Activated CD4-positive, alpha-beta memory T cell treated with anti-CD3 and anti-CD28 coated beads, Interleukin-2, amount 10 ng/mL, durations not matched to agents 7 days and 5 days (primary cell): Measurements from ENCODE around the gene XXYLT1. TPM values are rescaled to one million over a fixed set of nuclear protein-coding genes. Genes with fewer than 3 reads are reported as not detected.

ENCODE experiments used
- CTCF ChIA-PET: fragments of 350-600 bp; sonication (Branson Sonifier 250); formaldehyde crosslinking; loops from one replicate; lab custom pipeline; 2021; ENCODE audit warnings: antibody characterized with exemption, inconsistent platforms; lab: Charles Lee
- POLR2A ChIA-PET: fragments of 350-600 bp; sonication (Branson Sonifier 250); formaldehyde crosslinking; loops from one replicate; lab custom pipeline; 2021; ENCODE audit warnings: antibody characterized with exemption; lab: Charles Lee
- DNase-seq: peaks from one replicate; pipeline ENCODE4 v3.0.0-alpha.2; 2020
- H3K27ac Mint-ChIP-seq: one replicate; pipeline ENCODE4 v1.8.0; 2021; ENCODE audit warnings: mild to moderate bottlenecking, mixed read lengths
- H3K27me3 Mint-ChIP-seq: one replicate; pipeline ENCODE4 v1.8.0; 2021; ENCODE audit warnings: mixed read lengths
- H3K36me3 Mint-ChIP-seq: one replicate; pipeline ENCODE4 v1.8.0; 2021; ENCODE audit warnings: low read depth, mixed read lengths
- H3K4me1 Mint-ChIP-seq: one replicate; pipeline ENCODE4 v1.8.0; 2021; ENCODE audit warnings: mixed read lengths
- H3K4me3 Mint-ChIP-seq: one replicate; pipeline ENCODE4 v1.8.0; 2021; ENCODE audit warnings: mild to moderate bottlenecking, mixed read lengths
- H3K9me3 Mint-ChIP-seq: one replicate; pipeline ENCODE4 v1.8.0; 2021; ENCODE audit warnings: mixed read lengths
- total RNA-seq, 2 experiments: library from RNA; stranded (reverse); gene quantifications; one replicate each; pipeline ENCODE4 v1.2.3, GENCODE V29; 2021

The XXYLT1 gene
- total RNA-seq, 2 experiments from 2014 or later = 5.0 to 5.6 TPM

DNA sequence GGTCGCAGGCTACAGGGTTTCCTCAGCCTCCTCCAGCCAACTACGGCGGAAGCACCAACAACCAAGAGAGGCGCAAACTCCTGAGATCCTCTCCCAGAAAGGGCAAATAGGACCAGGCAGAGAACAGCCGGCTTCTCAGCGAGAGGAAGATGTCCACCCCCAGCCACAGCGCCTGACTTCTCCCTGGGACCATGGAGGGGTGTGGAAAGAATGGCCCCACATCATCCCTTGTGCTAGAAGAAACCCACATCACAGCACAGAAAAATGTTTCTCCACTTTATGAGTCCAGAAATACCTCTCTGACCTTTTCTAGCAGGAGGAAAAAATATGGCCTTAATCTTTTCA is 105.7 kb downstream of the XXYLT1 start:
- CTCF ChIA-PET = no interaction called here
- H3K27ac Mint-ChIP-seq = no peak overlapping the region

DNA sequence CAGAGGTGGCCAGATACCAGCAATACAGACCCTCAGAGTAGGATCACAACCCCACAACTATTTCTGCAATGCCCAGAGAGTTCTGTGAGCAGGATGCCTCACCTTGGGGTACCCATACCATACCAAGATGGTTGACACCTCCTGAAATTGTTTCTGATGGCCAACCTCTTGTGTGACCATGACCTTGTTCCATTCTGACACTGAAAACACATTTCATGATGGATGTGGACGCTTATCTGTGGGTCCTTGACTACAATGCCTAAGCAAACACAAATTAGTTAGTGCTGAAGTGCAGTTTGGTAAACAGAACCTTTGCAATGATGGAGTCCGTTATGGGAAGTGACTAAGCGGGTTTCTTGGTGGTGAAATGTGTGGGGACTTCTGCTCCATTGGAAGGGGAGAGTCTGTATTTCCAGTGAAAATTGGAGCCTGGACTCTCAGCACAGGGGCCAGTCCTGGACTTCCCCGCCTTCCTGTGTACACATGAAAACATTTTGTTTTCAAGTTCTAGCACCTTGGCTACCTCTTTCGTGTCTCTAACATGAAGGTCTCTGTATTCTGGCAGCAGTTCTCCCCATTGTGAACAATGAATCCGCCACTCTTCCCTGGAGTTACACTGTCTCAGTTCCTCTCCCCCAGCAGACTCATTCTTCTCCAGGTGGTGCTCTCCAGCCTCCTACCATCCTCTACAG is 106.2 kb downstream of the XXYLT1 start:
- ChIA-PET POLR2A (no interaction called here), CTCF (no interaction called here)
- H3K27me3 Mint-ChIP-seq = no peaks in the 10 kb centered on the region
- no peak overlapping the region for H3K27ac Mint-ChIP-seq
- no peak for DNase-seq
- H3K36me3 Mint-ChIP-seq = no peaks in the 10 kb centered on the region
- H3K4me3 Mint-ChIP-seq = no peak overlapping the region
- H3K9me3 Mint-ChIP-seq = no peaks in the 10 kb centered on the region
- peaks cover 25% of the 10 kb centered on the region for H3K4me1 Mint-ChIP-seq

More for the DNA sequence above, 105.7 kb downstream of the XXYLT1 start:
- DNase-seq = no peak
- Mint-ChIP-seq H3K4me3 (no peak overlapping the region), H3K27me3 (no peaks in the 10 kb centered on the region), H3K36me3 (no peaks in the 10 kb centered on the region), H3K9me3 (no peaks in the 10 kb centered on the region), H3K4me1 (peaks cover 25% of the 10 kb centered on the region)
- POLR2A ChIA-PET = no interaction called here

DNA sequence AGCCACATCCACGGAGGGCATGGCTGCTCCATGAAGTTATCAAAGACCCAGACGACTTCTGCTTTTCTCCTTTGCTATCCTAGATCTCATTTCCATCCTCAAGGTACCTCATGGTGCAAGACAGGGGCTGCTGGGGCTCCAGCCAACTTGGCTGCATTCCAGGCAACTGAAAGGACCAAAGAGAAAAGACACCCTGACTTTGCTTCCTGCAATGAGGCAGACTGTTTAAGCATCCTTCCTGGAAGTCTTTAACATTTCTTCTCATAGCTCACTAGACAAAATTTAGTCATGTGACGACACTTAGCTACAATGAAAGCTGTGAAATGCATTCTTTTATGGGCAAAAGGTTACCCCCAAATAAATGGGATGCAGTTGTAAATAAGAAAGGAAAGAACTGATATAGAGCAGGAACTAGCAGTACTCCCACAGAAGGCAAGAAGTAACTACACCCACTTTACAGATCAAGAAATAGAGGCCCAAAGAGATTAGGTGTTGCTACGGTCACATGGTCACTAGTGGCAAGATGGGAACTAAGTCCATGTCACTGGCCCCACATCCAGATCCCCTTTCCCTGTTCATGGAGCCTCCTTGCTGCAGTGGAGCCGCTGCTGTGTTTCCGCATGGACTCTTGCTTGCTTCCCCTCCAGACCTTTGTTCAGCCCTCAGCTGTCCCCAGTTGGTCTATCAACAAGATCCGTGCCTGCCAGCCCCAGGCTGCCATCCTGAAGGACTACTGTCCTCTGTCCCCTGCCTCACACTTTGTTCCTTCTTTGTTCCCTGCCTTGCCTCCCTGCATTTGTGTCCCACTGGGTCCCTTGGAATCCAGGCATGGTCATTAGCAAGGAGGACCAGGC is 107.0 kb downstream of the XXYLT1 start:
- POLR2A ChIA-PET = no interaction called here
- Mint-ChIP-seq H3K36me3 (no peaks in the 10 kb centered on the region), H3K4me1 (peaks cover 25% of the 10 kb centered on the region), H3K27me3 (no peaks in the 10 kb centered on the region), H3K27ac (no peak overlapping the region), H3K9me3 (no peaks in the 10 kb centered on the region), H3K4me3 (no peak overlapping the region)
- DNase-seq = no peak
- CTCF ChIA-PET = no interaction called here

DNA sequence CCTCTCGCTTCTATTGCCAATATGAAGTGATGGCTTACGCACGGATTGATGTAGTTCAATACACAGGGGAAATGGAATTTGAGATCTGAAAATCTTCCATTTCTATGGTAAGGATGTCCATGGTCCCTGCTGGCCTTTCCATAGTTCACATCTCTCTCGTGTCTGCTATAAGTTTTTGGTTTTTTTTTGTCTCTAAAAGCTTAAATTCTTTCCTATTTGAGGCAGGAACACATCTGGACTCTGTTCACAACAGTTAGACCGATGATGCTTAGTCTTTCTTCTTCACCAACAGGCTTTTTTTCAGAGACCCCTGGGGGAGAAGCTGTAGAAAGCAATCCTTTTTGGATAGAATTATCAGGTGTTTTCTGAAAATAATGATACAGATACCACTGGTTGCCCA is 108.1 kb downstream of the XXYLT1 start:
- H3K36me3 Mint-ChIP-seq = no peaks in the 10 kb centered on the region
- H3K9me3 Mint-ChIP-seq = no peaks in the 10 kb centered on the region
- ChIA-PET POLR2A (interaction anchor here (1.2 to 1.4 kb wide), 2 partner anchors 15 to 34 kb away, joined by 3 read pairs; no protein-coding TSS in a partner anchor), CTCF (no interaction called here)
- no peak overlapping the region for H3K27ac Mint-ChIP-seq
- no peaks in the 10 kb centered on the region for H3K27me3 Mint-ChIP-seq
- DNase-seq = no peak
- no peak overlapping the region for H3K4me3 Mint-ChIP-seq
- peaks cover 25% of the 10 kb centered on the region for H3K4me1 Mint-ChIP-seq

DNA sequence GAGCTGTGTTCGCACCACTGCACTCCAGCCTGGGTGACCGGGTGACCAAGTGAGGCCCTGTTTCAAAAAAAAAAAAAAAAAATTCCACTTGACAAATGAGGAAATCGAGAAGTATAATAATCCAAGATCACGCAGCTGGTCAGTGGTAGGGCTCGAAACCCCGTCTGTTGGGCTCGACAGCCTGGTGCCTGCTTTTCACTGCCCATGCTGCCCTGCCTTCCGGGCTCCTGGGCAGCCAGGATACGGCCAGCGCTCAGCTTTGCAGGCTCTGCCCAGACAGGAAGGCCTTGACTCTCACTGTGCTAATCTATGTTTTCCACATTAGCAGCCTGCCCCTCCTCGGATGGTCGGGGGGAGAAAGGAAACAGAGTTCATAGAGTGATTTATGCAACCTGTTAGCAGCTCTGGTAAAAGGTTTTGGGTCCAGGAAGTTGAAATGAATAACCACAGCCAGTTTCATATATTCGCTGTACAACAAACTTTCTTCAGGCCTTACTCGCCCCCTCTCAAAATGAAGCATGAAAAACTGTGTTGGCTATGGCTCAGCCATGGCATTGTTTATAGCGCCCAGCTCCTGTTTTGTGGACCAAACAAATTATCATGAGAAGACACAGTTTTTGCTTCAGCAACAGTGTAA is 108.8 kb downstream of the XXYLT1 start:
- Mint-ChIP-seq H3K36me3 (no peaks in the 10 kb centered on the region), H3K27ac (no peak overlapping the region), H3K27me3 (no peaks in the 10 kb centered on the region), H3K4me1 (peaks cover 25% of the 10 kb centered on the region), H3K4me3 (no peak overlapping the region), H3K9me3 (no peaks in the 10 kb centered on the region)
- CTCF ChIA-PET = no interaction called here
- no peak for DNase-seq
- POLR2A ChIA-PET = interaction anchor here (1.2 to 1.4 kb wide), 2 partner anchors 15 to 33 kb away, joined by 3 read pairs; no protein-coding TSS in a partner anchor

DNA sequence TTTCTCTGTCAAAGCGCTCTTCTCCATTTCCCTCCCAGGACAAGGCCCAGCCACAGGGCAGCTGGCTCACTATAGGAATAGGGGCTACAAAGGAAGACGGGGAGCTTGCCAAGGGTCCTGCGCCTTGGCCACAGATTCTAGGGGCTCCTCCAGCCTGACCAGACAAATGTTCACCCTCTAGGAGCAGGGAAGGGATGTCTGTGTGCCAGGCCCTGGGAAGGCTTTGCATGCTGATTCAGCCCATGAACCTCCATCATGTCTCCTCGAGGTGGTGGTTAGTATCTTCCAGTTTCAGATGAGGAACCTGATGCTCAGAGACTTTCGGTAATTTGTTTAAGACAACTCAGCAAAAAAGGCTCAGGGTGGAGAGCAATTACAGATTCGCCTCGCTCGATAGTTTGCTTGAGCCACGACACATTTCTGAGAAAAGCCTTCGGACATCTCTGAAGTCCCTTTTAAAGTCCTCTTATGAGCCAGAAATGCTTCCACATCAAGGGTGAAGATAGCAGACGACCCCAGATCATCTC is 110.0 kb downstream of the XXYLT1 start:
- Mint-ChIP-seq H3K36me3 (no peaks in the 10 kb centered on the region), H3K4me1 (peaks cover 25% of the 10 kb centered on the region), H3K4me3 (no peak overlapping the region), H3K9me3 (no peaks in the 10 kb centered on the region), H3K27me3 (no peaks in the 10 kb centered on the region), H3K27ac (no peak overlapping the region)
- ChIA-PET CTCF (no interaction called here), POLR2A (no interaction called here)
- no peak for DNase-seq

DNA sequence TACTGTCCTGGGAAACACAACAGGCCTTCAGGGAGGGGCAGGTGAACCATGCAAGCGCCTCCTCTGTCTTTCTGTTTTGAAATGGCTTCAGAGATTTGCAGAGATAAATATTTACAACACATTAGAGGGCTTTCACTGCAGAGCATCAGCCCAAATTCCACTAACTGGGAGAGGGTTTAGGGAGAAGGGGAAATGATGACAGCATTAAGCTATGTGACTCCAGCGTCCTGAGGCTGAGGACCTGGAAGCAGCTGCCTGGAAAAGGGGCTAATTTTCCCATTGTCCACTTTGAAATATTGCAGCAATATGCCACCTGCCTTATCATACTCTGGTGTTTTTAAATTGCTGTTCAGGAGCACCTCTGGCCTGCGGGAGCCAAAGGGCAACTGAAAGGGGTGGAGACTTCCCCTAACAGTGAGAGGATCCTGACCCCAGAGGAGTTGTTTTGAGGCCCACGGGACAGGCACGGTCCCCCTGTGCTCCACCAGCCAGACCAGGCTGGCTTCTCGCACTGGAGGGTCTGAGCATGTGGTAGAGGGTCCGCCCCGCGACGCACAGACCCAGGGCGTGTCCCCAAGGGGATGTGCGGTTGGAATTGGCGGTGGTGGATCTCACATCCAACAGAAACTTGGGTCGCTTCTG is 110.6 kb downstream of the XXYLT1 start:
- no peak overlapping the region for H3K27ac Mint-ChIP-seq
- H3K27me3 Mint-ChIP-seq = no peaks in the 10 kb centered on the region
- no peak overlapping the region for H3K4me3 Mint-ChIP-seq
- peaks cover 22% of the 10 kb centered on the region for H3K4me1 Mint-ChIP-seq
- ChIA-PET POLR2A (no interaction called here), CTCF (no interaction called here)
- no peaks in the 10 kb centered on the region for H3K36me3 Mint-ChIP-seq
- no peak for DNase-seq
- no peaks in the 10 kb centered on the region for H3K9me3 Mint-ChIP-seq

DNA sequence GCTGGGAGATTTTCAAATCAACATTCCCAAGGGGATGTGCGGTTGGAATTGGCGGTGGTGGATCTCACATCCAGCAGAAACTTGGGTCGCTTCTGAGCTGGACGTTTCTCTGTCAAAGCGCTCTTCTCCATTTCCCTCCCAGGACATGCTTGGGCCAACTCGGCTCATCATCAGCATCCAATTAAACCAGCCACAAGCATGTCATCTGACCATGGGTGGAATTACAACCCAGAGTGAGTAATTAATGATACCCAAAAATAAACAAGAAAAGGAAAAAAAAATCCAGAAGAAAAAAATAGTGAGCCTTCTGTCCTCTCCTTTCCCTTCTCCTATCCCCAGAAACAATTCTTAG is 111.2 kb downstream of the XXYLT1 start:
- no peak for DNase-seq
- no peaks in the 10 kb centered on the region for H3K9me3 Mint-ChIP-seq
- ChIA-PET CTCF (no interaction called here), POLR2A (no interaction called here)
- no peak overlapping the region for H3K4me3 Mint-ChIP-seq
- peaks cover 24% of the 10 kb centered on the region for H3K4me1 Mint-ChIP-seq
- no peaks in the 10 kb centered on the region for H3K27me3 Mint-ChIP-seq
- H3K27ac Mint-ChIP-seq = no peak overlapping the region
- no peaks in the 10 kb centered on the region for H3K36me3 Mint-ChIP-seq

DNA sequence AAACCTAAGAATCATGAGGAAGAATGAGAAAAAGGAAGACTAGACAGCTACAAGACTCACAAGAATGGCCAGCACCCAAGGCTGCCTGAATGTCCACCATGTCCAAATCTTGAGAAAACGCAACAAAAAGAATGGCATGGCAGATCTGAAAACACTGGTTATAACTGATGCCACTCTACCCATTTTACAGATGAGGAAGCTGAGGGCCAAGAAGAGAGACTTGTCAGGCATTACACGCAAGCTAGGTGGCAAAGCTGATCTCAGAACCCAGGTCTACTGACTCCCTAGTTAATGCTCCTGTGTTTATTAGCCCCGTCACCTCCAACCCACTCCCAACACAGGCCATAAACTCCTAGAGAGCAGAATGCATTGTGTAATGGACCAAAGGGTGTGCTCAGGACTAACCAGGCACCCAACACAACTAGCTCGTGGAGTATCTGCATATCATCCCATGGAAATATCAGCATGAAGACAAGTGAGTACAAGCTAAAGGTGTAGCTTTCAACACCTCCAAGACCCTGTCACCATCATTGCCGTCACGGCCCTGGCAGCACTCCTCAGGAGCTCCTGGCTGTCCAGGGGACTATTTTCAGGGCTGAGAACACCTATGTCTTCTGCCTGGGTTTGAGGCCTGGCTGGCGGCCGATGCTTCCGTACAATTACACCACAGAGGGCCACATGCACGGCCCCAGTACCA is 111.7 kb downstream of the XXYLT1 start:
- no peaks in the 10 kb centered on the region for H3K9me3 Mint-ChIP-seq
- H3K27ac Mint-ChIP-seq = no peak overlapping the region
- CTCF ChIA-PET = no interaction called here
- POLR2A ChIA-PET = no interaction called here
- peaks cover 23% of the 10 kb centered on the region for H3K4me1 Mint-ChIP-seq
- no peaks in the 10 kb centered on the region for H3K36me3 Mint-ChIP-seq
- H3K27me3 Mint-ChIP-seq = no peaks in the 10 kb centered on the region
- DNase-seq = no peak
- no peak overlapping the region for H3K4me3 Mint-ChIP-seq

DNA sequence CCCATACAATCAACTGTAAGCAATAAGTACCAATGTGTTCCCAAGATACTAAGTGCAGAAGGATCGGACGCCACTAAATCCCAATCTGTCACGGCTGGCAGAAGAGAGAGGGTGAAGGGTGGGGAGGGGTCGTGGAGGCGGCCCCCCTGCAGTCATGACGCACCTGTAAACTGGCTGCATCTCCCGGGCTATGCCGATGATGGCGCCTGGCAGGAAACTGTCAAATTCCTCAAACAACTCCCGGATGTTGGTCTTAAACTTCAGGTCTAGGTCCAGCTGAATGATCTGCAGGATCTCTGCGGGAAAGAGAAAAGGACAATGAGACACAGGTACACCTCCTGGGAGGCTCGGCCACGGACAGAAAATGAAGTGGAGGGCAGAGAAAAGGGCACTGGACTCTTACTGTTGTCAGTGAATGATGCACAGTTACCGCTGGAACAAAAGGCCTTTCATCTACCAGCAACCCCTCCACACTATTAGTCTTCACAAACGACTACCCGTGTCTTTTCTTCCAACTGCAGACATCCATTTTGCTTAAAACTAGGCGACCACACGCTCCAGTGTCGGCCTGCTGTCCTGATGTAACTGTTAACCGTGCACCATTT is 114.6 kb downstream of the XXYLT1 start:
- Mint-ChIP-seq H3K36me3 (no peaks in the 10 kb centered on the region), H3K27ac (no peak overlapping the region), H3K4me3 (no peak overlapping the region), H3K9me3 (no peaks in the 10 kb centered on the region), H3K27me3 (no peaks in the 10 kb centered on the region), H3K4me1 (peaks cover 2% of the 10 kb centered on the region)
- DNase-seq = no peak
- ChIA-PET POLR2A (no interaction called here), CTCF (no interaction called here)

DNA sequence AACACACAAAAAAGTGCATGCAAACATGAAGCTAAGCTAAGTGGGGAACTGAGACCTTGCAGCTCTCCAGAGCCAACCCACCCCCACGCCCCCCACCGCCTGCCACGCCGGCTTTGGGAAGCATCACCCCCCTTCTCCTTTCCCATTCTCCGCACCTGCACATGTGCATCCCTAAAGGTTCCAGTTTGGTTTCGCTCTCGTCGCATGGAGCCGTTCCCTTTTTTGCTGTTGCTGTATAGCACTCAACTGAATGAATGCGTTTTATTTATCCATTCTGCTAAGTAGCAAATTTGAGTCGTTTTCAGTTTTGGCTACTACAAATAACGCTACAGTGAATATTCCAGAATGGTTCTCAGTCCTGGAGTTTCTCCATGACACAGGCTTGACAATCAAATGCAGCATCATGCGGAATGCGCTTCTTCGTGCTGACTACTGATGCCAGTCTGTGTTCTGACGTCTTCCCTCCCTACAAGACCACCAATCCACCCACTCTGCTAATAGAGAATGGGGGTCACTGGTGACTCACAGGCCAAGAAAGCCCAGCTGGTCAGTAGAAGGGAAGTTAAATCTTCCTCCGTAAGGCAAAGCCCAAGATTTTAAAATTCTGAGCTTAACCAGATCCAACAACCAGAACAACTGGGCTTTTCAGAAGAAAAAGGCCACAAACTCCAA is 115.3 kb downstream of the XXYLT1 start:
- H3K36me3 Mint-ChIP-seq = no peaks in the 10 kb centered on the region

More for the DNA sequence above, 115.3 kb downstream of the XXYLT1 start:
- POLR2A ChIA-PET = interaction anchor here (1.4 kb wide), 1 partner anchor 483 kb away, joined by 4 read pairs; the partner anchor contains the start of gene LSG1
- Mint-ChIP-seq H3K27me3 (no peaks in the 10 kb centered on the region), H3K27ac (no peak overlapping the region), H3K9me3 (no peaks in the 10 kb centered on the region), H3K4me1 (peaks cover 3% of the 10 kb centered on the region), H3K4me3 (no peak overlapping the region)
- CTCF ChIA-PET = no interaction called here
- DNase-seq = no peak
